PC-9 (cell line): ENCODE measurements around the gene MUCL1. TPM values are rescaled to one million over a fixed set of nuclear protein-coding genes. Genes with fewer than 3 reads are reported as not detected.

Experiments
- BruUV-seq: library from RNA; stranded (reverse); fragments of 400-500 nt; replicated peaks from 2 replicates; lab custom pipeline; 2021; lab: Mats Ljungman, UMichigan
- CTCF ChIA-PET: fragments of 300-600 bp; sonication (Branson Sonifier 250); formaldehyde crosslinking; loops from one replicate; lab custom pipeline; 2022; ENCODE audit warnings: antibody characterized with exemption; lab: Charles Lee
- POLR2A ChIA-PET: fragments of 300-600 bp; sonication (Branson Sonifier 250); formaldehyde crosslinking; loops from one replicate; lab custom pipeline; 2022; ENCODE audit warnings: antibody characterized with exemption; ENCODE audit not compliant: unreplicated experiment; lab: Charles Lee
- DNase-seq, 2 experiments: peaks; one replicate each; pipeline versions ENCODE4 v3.0.0 to v3.0.0-alpha.2; 2015 to 2022; ENCODE audit warnings: mixed read lengths in 1 of 2
- H2AFZ ChIP-seq: fragments of 200-600 bp; sonication (generic); 2 replicates; pipeline ENCODE4 v1.8.1; 2017; ENCODE audit warnings: antibody characterized with exemption
- H3F3A ChIP-seq: fragments of 200-600 bp; sonication (generic); 2 replicates; pipeline ENCODE4 v1.8.1; 2017; ENCODE audit warnings: antibody characterized with exemption, mild to moderate bottlenecking, low read depth; ENCODE audit not compliant: insufficient read depth
- H3K27ac ChIP-seq: fragments of 200-600 bp; sonication (generic); 2 replicates; pipeline ENCODE4 v1.6.1; 2016; ENCODE audit warnings: mixed run types
- H3K27me3 ChIP-seq: fragments of 200-600 bp; sonication (generic); 2 replicates; pipeline ENCODE4 v1.6.1; 2016; ENCODE audit warnings: low read depth, mixed run types; ENCODE audit not compliant: insufficient read depth
- H3K36me3 ChIP-seq: fragments of 200-600 bp; sonication (generic); 2 replicates; pipeline ENCODE4 v1.6.1; 2016; ENCODE audit warnings: low read depth, mixed run types
- H3K4me1 ChIP-seq: fragments of 200-600 bp; sonication (generic); replicated peaks from 2 replicates; pipeline ENCODE4 v1.6.1; 2016; ENCODE audit warnings: mixed run types; ENCODE audit not compliant: insufficient read depth
- H3K4me2 ChIP-seq: fragments of 200-600 bp; sonication (generic); 2 replicates; pipeline ENCODE4 v1.6.1; 2017; ENCODE audit warnings: mixed run types
- H3K4me3 ChIP-seq: fragments of 200-600 bp; sonication (generic); 2 replicates; pipeline ENCODE4 v1.6.1; 2016; ENCODE audit warnings: mixed run types
- H3K79me2 ChIP-seq: fragments of 200-600 bp; sonication (generic); 2 replicates; pipeline ENCODE4 v1.6.1; 2017; ENCODE audit warnings: low read depth, mixed run types
- H3K9me2 ChIP-seq: fragments of 200-600 bp; sonication (generic); 2 replicates; pipeline ENCODE4 v1.8.1; 2017; ENCODE audit warnings: mild to moderate bottlenecking; ENCODE audit not compliant: insufficient read depth
- H3K9me3 ChIP-seq: fragments of 200-600 bp; sonication (generic); 2 replicates; pipeline ENCODE4 v1.8.1; 2016; ENCODE audit warnings: low read depth; ENCODE audit not compliant: insufficient read depth
- H4K20me1 ChIP-seq: fragments of 200-600 bp; sonication (generic); 2 replicates; pipeline ENCODE4 v1.8.1; 2017; ENCODE audit not compliant: insufficient read depth
- EZH2 ChIP-seq: fragments of 200-600 bp; sonication (generic); IDR thresholded peaks from 2 replicates; pipeline ENCODE4 v1.8.0; 2017; ENCODE audit warnings: antibody characterized with exemption, low read depth
- intact Hi-C: fragments of 100-400 bp; cut with micrococcal nuclease; formaldehyde crosslinking; loops from one replicate; pipeline ENCODE4 v1.10.0; 2022; ENCODE audit not compliant: unreplicated experiment
- total RNA-seq: library from RNA; stranded (reverse); gene quantifications from 2 replicates; pipeline ENCODE4 v1.2.3, GENCODE V29; 2021
- TF ChIP-seq, protein P1 (sequence below): fragments of 200-600 bp; sonication (generic); conservative IDR thresholded peaks from 2 replicates; pipeline ENCODE4 v1.6.1; 2017; ENCODE audit warnings: mixed run types, antibody characterized with exemption, mild to moderate bottlenecking, moderate library complexity

The MUCL1 gene
- total RNA-seq, 1 experiment from 2014 or later = not detected

DNA sequence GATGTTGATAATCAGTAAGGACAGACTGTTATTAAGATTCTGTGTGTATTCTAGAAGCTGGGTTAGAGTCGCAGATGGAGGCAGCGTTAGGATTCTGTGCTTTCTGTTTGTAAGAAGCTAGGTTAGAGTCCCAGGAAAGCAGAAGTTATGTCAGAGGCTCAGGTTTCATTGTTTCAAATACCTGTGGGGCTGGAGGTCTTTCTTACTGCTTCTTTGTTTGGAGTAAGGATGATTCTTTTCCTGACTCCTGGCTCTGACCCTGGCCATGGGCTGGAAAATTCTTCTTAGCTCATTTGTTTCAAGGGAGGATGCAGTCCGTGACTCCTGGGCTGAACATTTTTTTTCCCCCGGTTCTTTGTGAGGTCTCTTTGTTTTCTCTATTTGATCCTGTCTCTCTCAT, 5.2 kb downstream of the MUCL1 start:
- no peaks in the 10 kb centered on the region for H3K4me1 ChIP-seq
- H3K27me3 ChIP-seq = peaks cover 36% of the 10 kb centered on the region; the same call in 1 of the 2 replicates
- no peak for TF ChIP-seq EZH2
- TF ChIP-seq, protein P1, sequence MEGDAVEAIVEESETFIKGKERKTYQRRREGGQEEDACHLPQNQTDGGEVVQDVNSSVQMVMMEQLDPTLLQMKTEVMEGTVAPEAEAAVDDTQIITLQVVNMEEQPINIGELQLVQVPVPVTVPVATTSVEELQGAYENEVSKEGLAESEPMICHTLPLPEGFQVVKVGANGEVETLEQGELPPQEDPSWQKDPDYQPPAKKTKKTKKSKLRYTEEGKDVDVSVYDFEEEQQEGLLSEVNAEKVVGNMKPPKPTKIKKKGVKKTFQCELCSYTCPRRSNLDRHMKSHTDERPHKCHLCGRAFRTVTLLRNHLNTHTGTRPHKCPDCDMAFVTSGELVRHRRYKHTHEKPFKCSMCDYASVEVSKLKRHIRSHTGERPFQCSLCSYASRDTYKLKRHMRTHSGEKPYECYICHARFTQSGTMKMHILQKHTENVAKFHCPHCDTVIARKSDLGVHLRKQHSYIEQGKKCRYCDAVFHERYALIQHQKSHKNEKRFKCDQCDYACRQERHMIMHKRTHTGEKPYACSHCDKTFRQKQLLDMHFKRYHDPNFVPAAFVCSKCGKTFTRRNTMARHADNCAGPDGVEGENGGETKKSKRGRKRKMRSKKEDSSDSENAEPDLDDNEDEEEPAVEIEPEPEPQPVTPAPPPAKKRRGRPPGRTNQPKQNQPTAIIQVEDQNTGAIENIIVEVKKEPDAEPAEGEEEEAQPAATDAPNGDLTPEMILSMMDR = no peak
- H2AFZ ChIP-seq = no peak overlapping the region
- H3K9me2 ChIP-seq = no peaks in the 10 kb centered on the region
- no peak overlapping the region for H3K27ac ChIP-seq
- no peaks in the 10 kb centered on the region for H4K20me1 ChIP-seq
- no peak overlapping the region for H3K4me3 ChIP-seq
- no peak overlapping the region for H3K4me2 ChIP-seq
- POLR2A ChIA-PET = no interaction called here
- no peaks in the 10 kb centered on the region for H3K79me2 ChIP-seq
- intact Hi-C loops = no loop called here
- no peaks in the 10 kb centered on the region for H3K36me3 ChIP-seq
- no peaks in the 10 kb centered on the region for H3F3A ChIP-seq
- CTCF ChIA-PET = no interaction called here
- DNase-seq = no peak
- BruUV-seq = no TSS peak
- no peaks in the 10 kb centered on the region for H3K9me3 ChIP-seq

DNA sequence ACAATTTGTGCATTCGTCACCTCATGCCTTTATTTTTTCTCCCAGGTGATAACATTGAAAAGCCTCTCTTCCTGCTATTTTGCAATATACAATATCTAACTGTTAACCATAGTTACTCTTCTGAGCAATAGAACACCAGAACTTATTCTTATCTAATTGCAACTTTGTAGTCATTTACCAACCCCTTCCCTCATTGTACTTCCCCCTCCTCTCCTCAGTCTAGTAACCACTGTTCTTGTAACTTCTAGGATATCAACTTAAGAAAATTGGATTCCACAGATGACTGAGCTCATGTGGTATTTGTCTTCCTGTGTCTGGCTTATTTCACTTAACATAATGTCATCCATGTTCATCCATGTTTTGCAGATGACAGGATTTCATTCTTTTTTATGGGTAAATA, 7.6 kb downstream of the MUCL1 start:
- Histone ChIP-seq H3K27ac (no peak overlapping the region), H3K36me3 (no peaks in the 10 kb centered on the region), H3K4me1 (no peaks in the 10 kb centered on the region), H3K27me3 (peaks cover 38% of the 10 kb centered on the region; the same call in 1 of the 2 replicates), H3K9me3 (no peaks in the 10 kb centered on the region), H3K79me2 (no peaks in the 10 kb centered on the region), H3K4me2 (no peak overlapping the region), H3F3A (no peaks in the 10 kb centered on the region), H3K4me3 (no peak overlapping the region), H4K20me1 (no peaks in the 10 kb centered on the region), H3K9me2 (no peaks in the 10 kb centered on the region), H2AFZ (no peak overlapping the region)
- BruUV-seq = no TSS peak
- intact Hi-C loops = loop anchor here (10.0 kb wide), 1 partner anchor 213 kb away; no protein-coding TSS in a partner anchor
- TF ChIP-seq EZH2 = no peak
- TF ChIP-seq, protein P1 = no peak
- ChIA-PET POLR2A (no interaction called here), CTCF (no interaction called here)
- DNase-seq = no peak

DNA sequence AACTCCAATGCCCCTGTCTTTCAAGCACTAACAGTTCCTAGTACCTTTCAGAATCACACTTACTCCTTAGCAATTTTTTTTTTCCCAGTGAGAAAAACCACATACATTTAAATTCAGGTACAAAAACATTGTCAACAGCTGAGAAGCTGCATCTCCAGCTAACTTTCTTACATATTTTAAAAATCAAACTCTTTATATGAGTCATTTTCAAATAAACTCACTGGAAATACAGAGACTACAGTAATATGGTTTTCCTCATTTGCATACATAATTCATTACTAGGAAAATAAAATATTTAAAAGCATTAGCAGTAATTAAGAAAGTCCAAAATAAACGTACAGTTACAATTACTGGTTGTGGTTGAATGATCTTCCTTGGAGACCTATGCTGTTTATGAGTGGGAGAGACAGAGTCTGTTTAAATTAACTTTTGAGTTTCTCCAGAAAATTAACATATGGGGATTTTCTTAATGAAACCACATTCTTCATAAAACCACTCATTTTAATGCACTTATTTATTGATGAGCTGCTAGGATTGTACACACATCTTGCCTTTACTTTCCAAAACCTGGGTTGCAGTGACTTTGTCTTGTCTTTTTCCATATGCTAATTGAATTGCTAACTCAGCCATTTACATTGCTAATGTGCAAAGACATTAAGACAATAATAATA, 9.8 kb downstream of the MUCL1 start:
- H3F3A ChIP-seq = no peaks in the 10 kb centered on the region
- H3K4me2 ChIP-seq = no peak overlapping the region
- intact Hi-C loops = loop anchor here (10.0 kb wide), 1 partner anchor 211 kb away; no protein-coding TSS in a partner anchor
- H3K79me2 ChIP-seq = no peaks in the 10 kb centered on the region
- H3K9me3 ChIP-seq = no peaks in the 10 kb centered on the region
- H2AFZ ChIP-seq = no peak overlapping the region
- no peaks in the 10 kb centered on the region for H3K36me3 ChIP-seq
- no TSS peak for BruUV-seq
- no peak for DNase-seq
- no peak for TF ChIP-seq EZH2
- TF ChIP-seq, protein P1 = no peak
- no peaks in the 10 kb centered on the region for H3K9me2 ChIP-seq
- no peaks in the 10 kb centered on the region for H4K20me1 ChIP-seq
- no peak overlapping the region for H3K4me3 ChIP-seq
- no peak overlapping the region for H3K27ac ChIP-seq
- ChIA-PET CTCF (no interaction called here), POLR2A (no interaction called here)
- H3K4me1 ChIP-seq = no peaks in the 10 kb centered on the region
- peaks cover 30% of the 10 kb centered on the region; the same call in 1 of the 2 replicates for H3K27me3 ChIP-seq
